Cardiac fibroblast (primary cell): Measurements from ENCODE around the gene ARID1B.
A peak's percentile ranks its signal among the peaks of the same experiment; 100 is the strongest.

Experiments used
- DNase-seq, 2 donors: peaks; one replicate each; pipeline versions ENCODE4 v3.0.0 to v3.0.0-alpha.2; 2010; ENCODE audit warnings: low read depth in 2 of 2
- H3K4me3 ChIP-seq, 2 donors: replicated peaks in 1 of 2; 1 replicate in 1 of 2; 2 replicates in 1 of 2; pipeline ENCODE4 v1.5.1; 2011; ENCODE audit warnings: low read depth in 2 of 2, low read length in 2 of 2, mild to moderate bottlenecking in 2 of 2, moderate library complexity in 1 of 2
- CTCF ChIP-seq: IDR thresholded peaks from one replicate; pipeline ENCODE4 v1.5.1; 2011; ENCODE audit warnings: low read depth, mild to moderate bottlenecking, low read length, inconsistent platforms

Gene ARID1B

GRCh38 chr6:157086632-157087031, 309.5 kb downstream of the ARID1B start:
- TF ChIP-seq CTCF, result no peak

DNA sequence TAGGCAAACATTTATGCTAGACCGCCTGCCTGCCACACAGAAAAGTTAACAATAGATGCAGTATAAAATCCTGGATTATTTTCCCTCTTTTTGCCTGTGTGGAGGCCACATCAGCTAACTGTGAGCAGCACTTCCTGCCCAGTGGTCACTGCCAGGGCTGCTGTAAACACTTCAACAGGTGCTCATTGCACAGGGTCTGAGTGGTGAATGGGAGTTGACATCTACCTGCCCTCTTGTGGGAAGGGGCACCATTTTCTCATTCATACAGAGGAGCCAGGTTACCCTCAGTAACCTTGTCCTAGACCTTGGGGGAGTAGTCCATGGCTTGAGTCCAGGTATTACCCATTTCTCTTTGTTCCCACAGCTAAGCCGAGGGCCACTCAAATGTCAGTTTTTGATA, 310.8 kb downstream of the ARID1B start:
- no peak for DNase-seq
- H3K4me3 ChIP-seq, result no peak overlapping the region

More at GRCh38 chr6:157086632-157087031, 309.5 kb downstream of the ARID1B start:
- H3K4me3 ChIP-seq, result no peak overlapping the region
- no peak for DNase-seq

GRCh38 chr6:157088841-157089240, 311.7 kb downstream of the ARID1B start:
- TF ChIP-seq CTCF, result no peak
- H3K4me3 ChIP-seq, result no peak overlapping the region
- DNase-seq, result no peak

More for the DNA sequence above, 310.8 kb downstream of the ARID1B start:
- no peak for TF ChIP-seq CTCF

DNA sequence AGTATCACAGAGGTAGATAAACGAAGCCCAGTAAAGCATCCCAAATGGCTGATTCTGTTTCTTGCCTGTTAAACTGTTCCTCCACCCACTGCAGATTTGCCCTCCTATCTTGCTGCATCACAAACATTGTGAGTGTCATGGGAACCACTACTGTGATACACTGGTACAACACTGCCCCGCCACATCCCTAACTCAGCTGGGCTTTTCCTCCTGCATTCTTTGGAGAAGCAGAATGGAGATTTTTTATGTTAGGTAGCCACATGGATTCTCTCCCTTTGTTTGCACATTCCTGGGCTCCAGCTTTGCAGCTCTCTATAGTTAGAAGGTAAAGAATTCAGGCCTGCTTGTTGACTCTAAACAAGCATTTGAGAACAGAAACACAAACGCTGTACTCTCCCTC, 312.1 kb downstream of the ARID1B start:
- DNase-seq, result peak; percentile 39 to 77
- no peak overlapping the region for H3K4me3 ChIP-seq
- no peak for TF ChIP-seq CTCF

- no peak for DNase-seq
- no peak for TF ChIP-seq CTCF
- no peak overlapping the region for H3K4me3 ChIP-seq
Measured at GRCh38 chr6:157089851-157090250, 312.7 kb downstream of the ARID1B start.

DNA sequence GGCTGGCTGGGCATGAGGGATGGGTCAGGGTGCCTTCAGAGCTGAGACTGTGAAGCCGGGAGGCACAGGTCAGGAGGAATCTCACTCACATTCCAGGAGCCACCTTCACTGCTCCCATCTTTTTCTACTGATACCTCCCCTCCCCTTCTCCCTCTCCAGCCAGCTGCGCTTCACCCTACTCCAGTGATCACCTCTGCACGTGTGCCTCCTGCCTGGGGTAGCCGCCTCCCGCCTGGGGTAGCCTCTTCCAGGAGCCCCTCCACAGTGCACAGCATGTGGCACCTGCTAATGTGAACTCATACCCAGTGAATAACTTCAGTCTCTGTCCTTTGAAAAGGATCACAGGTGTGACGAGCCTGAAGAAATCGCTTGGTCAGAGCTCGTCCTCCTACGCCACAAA, 313.6 kb downstream of the ARID1B start:
- DNase-seq, result no peak
- H3K4me3 ChIP-seq, result no peak overlapping the region
- no peak for TF ChIP-seq CTCF

DNA sequence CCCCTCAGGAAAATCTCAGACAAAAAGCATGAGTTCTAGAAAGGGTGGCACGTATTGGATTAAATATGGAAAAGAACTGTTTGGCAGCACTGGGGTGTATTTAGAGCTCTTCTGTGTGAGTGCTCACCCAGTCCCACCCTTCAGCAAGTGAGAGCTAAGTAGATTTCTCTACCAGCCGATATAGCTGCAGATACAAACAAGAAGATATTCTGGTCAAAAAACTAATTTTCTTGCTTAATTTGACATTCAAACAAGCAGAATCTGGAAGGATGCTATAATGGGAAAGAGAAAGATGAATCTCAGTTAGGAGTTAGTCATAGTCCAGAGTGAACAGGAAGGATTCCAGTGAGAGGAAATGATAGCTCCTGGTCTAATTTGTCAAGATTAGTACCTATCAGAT, 314.1 kb downstream of the ARID1B start:
- no peak for DNase-seq
- no peak for TF ChIP-seq CTCF
- no peak overlapping the region for H3K4me3 ChIP-seq
